ENCODE data around the gene GNB2. TPM values are rescaled to one million over a fixed set of nuclear protein-coding genes. Genes with fewer than 3 reads are reported as not detected.
"Not testable (repeated sequence)": the region's sequence is repeated elsewhere in the genome, so short reads cannot be mapped to it uniquely, and the experiment has no call there.

Gene GNB2
- total RNA-seq, 1 experiment from 2014 or later, result 88.0 TPM

DNA sequence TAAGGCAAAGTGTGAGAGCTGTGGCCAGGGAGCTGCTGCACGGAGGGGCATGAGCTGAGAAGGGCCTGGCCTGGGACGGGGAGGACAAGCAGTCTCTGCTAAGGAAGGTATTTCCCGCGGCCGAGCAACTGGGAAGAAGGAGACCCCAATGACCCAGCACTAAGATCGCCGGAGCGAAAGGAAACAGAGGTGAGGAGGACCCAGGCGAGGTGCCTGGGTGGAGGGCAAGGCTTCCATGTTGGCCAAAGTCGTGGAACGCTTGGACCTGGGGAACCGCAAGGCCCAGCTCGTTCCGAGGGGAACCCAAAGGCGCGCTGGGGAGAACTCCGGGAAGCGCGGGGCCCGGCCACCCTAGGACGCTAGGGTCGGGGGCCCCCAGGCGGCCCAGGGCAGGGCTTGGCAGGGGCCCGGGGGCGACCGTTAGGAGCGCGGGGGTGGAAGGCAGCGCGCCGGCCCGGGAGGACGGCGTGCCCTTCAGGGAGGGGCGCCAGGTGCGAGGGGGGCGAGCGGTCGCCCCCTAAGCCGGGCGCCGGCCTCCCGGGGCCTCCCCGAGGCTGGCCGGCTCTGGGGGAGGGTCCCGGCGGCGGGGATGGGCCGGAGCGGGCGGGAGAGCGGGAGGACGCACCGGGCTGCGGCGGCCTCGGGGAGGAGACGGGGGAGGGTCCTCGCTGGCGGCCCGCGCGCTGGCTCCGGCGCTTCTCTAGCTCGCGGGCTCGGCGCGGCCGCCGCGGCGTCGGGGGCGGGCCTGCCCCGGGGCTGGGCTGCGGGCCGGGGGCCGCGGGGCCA lies 20.0 kb downstream of the GNB2 start:
- no peak for DNase-seq (ENCODE audit: extremely low read depth, low read depth)

DNA sequence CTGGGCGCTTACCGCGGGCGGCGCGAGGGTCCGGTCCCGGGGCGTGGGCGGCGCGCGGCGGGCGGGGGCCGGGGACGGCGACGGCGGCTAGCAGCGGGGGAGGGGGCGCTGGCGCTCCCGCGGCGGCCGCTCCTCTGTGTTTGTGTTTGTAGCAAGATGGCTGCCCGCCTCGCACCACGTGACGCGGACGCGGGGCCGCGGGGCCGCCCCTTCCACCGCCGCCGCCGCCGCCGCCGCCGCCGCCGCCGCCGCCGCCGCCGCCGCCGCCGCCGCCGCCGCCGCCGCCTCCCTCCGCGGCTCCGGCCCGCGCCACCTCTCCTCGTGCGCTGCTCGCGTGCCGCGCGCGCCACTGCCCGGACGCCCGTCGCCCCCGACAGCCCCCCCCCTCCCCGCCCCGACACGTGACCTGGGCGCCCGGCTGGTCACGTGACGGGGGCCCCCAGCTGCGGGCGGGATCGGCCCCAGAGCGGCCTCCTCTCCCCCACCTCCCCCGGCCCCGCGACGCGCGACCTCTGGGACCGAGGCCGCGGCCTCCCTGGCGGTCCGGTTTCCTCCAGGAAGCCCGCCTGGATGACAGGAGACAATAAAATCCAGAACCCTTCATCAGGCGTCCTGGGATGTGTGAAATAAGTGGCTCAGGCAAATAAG lies 20.7 kb downstream of the GNB2 start, which contains the start of gene GIGYF1:
TSS of gene GIGYF1 (minus strand) at position 153 of the 648 bp plus-strand sequence. CDS start 6,012 bp downstream, outside the sequence.
- no peak for DNase-seq (ENCODE audit: extremely low read depth, low read depth)

DNA sequence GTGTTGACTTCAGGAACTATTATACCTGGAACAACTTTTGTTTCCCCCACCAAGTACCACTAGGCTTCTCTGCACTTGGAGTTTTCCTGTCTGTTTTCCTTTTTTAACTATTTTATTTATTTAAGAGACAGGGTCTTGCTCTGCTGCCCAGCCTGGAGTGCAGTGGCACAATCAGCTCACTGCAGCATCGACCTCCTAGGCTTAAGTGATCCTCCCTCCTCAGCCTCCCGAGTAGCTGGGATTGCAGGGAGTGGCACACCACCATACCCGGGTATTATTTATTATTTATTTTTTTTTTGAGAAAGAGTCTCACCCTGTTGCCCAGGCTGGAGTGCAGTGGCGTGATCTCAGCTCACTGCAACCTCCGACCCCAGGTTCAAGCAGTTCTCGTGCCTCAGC lies 22.6 kb downstream of the GNB2 start:
- DNase-seq (ENCODE audit: extremely low read depth, low read depth), result no peak

DNA sequence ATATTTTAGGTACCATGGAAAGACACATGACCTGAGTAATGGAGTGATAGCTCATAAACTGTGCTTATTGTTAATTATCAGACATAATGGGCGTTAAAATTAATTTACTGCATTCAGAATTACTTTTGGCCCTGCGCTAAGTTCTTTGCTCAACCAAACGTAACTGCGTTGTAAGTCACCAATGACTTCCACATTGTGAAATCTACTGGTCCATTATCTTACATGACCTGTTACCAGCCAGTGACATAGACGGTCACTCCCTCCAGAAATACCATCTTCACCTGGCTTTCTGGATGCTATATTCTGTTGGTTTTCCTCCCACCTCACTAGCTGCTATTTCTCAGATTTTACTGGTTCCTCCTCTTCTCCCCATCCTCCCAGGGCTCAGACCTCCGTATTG lies 25.5 kb downstream of the GNB2 start:
- no peak for DNase-seq (ENCODE audit: extremely low read depth, low read depth)

DNA sequence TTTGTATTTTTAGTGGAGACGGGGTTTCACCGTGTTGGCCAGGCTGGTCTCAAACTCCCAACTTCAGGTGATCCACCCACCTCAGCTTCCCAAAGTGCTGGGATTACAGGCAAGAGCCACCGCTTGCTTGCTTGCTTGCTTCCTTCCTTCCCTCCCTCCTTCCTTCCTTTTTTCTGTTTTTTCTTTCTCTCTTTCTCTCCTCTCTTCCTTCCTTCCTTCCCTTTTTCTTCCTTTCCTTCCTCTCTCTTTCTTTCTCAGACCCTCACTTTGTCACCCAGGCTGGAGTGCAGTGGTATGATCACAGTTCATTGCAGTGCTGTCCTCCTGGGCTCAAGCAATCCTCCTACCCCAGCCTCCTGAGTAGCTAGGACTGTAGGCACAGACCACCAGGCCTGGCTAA lies 27.5 kb downstream of the GNB2 start:
- DNase-seq (ENCODE audit: extremely low read depth, low read depth), result not testable (repeated sequence)

DNA sequence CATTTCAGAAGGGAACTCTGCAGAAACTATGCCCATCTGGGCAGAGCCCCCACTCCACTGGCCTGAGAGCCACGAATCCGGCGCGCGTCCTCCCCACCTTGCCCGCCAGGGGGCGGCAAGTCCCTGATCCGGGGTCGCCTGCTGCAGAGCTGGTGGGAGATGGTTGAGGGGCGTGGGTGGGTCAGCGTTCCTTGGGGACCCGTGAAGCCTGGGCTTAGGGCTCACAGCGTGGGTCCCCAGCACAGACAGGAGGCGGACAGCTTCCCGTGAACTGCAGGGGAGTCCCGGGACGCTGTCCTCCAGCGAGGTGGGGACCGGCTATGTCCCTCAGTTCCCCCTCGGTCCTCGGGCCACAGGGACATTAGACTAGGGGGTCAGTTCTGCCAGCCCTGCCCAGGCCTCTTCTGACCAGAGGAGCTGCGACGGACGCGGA lies 31.8 kb downstream of the GNB2 start:
- DNase-seq (ENCODE audit: extremely low read depth, low read depth), result peak; percentile 48

DNA sequence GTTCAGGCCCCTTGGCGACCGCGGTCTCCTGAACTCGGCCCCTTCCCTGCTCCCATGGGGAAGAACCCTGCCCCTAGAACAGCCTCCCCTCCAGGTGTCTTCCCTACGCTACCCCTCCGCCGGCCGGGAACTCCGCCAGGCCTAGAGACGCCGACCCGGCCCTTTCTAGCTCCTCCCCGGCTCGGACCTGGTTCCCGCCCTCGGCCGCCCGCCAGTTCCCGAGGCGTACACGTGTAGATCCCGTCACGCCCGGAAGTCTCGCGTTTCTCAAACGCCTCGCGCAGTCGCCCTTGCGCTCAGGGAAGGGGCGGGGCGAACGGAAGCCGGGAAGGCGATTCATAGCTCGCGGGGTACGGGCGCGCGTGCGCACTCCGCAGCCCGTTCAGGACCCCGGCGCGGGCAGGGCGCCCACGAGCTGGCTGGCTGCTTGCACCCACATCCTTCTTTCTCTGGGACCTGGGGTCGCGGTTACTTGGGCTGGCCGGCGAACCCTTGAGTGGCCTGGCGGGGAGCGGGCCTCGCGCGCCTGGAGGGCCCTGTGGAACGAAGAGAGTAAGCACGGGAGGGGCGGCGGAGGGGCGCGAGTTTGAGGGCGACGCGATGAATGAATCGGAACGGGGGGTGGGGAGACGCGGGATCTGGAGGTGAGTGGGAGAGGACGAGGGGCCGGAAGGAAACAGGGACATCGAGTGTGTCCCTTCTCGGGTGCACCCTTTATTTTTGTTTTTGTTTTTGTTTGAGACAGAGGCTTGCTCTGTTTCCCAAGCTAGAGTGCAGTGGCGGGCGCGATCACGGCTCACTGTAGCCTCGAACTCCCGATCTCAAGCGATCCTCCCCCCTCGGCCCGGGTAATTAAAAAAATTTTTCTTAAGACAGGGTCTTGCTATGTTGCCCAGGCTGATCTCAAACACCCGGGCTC lies 32.5 kb downstream of the GNB2 start, which contains the start of gene POP7:
TSS of gene POP7 (plus strand) at position 369 of the 919 bp plus-strand sequence. CDS start 710 bp downstream, outside the sequence.
- DNase-seq (ENCODE audit: extremely low read depth, low read depth), result peak; percentile 98

DNA sequence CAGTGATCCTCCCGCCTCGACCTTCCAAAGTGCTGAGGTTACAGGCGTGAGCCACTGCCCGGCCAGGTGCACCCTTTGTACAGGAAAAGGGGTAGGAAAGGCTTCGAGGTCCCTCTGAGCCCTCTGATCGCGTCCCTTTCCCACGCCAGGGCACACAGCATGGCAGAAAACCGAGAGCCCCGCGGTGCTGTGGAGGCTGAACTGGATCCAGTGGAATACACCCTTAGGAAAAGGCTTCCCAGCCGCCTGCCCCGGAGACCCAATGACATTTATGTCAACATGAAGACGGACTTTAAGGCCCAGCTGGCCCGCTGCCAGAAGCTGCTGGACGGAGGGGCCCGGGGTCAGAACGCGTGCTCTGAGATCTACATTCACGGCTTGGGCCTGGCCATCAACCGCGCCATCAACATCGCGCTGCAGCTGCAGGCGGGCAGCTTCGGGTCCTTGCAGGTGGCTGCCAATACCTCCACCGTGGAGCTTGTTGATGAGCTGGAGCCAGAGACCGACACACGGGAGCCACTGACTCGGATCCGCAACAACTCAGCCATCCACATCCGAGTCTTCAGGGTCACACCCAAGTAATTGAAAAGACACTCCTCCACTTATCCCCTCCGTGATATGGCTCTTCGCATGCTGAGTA lies 33.3 kb downstream of the GNB2 start:
- no peak for DNase-seq (ENCODE audit: extremely low read depth, low read depth)

DNA sequence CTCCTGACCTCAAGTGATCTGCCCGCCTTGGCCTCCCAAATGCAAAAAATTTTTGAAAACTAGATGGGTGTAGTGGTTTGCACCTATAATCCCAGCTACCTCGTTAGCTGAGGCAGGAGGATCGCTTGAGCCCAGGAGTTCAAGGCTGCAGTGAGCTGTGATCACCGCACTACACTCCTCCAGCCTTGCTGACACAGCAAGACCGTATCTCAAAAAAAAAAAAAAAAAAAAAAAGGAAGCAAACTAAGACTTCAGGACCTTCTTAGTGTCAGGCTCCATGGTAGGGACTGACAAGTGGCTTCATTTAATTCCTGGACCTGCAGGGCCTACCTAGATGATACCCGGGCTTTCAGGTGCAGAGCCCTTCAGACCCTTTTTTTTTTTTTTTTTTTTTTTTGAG lies 34.9 kb downstream of the GNB2 start:
- no peak for DNase-seq (ENCODE audit: extremely low read depth, low read depth)

DNA sequence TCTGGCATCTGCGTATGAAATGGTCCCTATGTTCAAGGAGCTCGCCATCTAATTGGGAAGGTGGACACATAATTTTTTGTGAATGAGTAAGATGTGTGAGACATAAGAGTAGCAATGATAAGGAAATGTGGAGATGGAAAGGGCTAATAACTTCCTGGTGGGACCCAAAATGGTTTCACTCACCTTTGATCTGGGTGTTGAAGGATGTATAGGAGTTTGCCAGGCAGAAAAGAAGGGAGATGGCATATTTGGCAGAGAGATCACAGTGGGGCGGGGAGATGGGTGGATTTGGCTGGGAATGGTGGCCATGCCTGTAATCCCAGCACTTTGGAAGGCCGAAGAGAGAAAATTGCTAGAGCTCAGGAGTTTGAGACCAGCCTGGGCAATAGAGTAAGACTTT lies 36.9 kb downstream of the GNB2 start:
- DNase-seq (ENCODE audit: extremely low read depth, low read depth), result no peak

DNA sequence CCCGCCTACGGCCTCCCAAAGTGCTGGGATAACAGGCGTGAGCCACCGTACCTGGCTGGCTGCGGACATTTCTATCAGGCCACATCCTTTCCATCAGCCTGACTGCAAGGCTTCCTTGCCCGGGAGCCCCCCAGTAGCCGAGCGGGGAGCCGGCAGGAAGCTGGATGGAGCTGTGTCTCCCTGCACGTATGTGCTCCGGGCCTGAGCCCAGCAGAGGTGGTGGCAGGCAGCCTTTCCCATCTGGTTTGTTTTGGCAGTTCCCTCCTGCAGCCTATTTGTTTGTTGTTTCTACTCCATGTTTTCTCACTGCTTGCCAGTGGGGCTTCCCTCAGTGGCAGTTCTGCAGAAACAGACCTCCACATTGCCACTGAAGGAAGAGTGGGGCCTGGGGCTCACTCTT lies 37.8 kb downstream of the GNB2 start:
- no peak for DNase-seq (ENCODE audit: extremely low read depth, low read depth)

DNA sequence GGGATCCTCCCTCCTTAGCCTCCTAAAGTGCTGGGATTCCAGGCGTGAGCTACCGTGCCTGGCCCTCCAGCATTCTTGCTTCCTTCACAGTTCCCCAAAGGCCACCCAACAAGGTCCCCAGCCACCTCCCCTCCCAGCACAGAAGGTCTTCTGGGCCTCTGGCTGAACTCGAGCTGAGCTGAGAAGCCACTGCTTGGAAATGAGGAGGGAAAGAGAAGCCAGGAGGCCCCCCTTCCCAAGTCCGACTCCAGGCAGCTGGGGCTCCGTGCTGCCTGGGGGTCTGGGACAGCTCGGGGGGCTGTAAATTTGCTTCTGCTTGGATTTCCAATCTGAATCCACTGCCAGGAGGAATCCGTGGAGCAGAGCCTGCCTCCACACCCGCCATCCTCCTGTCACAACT lies 41.2 kb downstream of the GNB2 start:
- DNase-seq (ENCODE audit: extremely low read depth, low read depth), result no peak

DNA sequence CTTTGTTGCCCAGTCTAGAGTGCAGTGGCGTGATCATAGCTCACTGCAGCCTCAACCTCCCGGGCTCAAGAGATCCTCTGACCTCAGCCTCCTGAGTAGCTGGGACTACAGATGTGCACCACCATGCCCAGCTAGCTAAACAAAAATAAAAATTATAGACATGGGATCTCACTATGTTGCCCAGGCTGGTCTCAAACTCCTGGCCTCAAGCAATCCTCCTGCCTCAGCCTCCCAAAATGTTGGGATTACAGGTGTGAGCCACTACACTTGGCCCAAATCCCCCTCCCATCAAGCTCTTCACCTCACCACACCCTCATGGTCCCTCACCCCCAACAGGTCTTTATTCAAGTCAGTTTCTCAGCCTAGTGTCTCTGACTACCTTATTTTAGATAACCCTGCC lies 43.5 kb downstream of the GNB2 start:
- DNase-seq (ENCODE audit: extremely low read depth, low read depth), result not testable (repeated sequence)

DNA sequence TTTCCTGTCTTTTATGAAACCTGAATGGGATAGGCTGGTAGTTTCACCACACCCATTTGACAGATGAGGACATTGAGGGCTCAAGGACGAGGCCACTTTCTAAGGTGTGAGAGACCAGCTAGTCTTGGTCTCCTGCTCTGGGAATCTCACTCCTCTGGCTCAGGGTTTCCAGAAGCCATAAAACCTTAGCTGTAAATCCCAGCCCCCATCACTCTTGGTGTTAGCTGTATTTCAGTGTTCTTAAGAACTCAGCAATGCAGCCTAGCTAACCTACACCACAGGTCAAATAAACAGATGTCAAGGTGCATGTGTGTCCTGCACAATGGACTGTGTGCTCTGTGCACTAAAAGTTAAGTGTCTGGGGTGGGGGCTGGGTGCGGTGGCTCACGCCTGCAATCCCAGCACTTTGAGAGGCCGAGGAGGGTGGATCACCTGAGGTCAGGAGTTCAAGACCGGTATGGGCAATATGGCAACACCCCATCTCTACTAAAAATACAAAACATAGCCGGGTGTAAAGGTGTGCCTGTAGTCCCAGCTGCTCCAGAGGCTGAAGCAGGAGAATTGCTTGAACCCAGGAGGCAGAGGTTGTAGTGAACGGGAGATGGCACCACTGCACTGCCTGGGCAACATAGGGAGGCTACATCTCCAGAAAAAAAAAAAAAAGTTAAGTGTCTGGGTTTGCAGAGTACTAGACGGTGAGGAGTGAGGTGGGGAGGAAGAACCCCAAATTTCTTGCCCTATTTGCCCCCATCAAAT lies 46.2 kb downstream of the GNB2 start:
- DNase-seq (ENCODE audit: extremely low read depth, low read depth), result peak; percentile 21

DNA sequence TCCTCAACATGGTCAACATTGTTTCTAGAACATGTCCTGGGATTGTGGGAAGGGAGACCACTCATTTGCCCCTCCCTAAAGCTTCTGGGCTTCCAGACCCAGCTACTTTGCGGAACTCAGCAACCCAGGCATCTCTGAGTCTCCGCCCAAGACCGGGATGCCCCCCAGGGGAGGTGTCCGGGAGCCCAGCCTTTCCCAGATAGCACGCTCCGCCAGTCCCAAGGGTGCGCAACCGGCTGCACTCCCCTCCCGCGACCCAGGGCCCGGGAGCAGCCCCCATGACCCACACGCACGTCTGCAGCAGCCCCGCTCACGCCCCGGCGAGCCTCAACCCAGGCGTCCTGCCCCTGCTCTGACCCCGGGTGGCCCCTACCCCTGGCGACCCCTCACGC lies 46.7 kb downstream of the GNB2 start, which contains the start of gene EPO:
TSS of gene EPO (plus strand) at position 190 of the 392 bp plus-strand sequence. CDS start 513 bp downstream, outside the sequence.
- no peak for DNase-seq (ENCODE audit: extremely low read depth, low read depth)

DNA sequence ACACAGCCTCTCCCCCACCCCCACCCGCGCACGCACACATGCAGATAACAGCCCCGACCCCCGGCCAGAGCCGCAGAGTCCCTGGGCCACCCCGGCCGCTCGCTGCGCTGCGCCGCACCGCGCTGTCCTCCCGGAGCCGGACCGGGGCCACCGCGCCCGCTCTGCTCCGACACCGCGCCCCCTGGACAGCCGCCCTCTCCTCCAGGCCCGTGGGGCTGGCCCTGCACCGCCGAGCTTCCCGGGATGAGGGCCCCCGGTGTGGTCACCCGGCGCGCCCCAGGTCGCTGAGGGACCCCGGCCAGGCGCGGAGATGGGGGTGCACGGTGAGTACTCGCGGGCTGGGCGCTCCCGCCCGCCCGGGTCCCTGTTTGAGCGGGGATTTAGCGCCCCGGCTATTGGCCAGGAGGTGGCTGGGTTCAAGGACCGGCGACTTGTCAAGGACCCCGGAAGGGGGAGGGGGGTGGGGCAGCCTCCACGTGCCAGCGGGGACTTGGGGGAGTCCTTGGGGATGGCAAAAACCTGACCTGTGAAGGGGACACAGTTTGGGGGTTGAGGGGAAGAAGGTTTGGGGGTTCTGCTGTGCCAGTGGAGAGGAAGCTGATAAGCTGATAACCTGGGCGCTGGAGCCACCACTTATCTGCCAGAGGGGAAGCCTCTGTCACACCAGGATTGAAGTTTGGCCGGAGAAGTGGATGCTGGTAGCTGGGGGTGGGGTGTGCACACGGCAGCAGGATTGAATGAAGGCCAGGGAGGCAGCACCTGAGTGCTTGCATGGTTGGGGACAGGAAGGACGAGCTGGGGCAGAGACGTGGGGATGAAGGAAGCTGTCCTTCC lies 47.3 kb downstream of the GNB2 start:
- DNase-seq (ENCODE audit: extremely low read depth, low read depth), result no peak

DNA sequence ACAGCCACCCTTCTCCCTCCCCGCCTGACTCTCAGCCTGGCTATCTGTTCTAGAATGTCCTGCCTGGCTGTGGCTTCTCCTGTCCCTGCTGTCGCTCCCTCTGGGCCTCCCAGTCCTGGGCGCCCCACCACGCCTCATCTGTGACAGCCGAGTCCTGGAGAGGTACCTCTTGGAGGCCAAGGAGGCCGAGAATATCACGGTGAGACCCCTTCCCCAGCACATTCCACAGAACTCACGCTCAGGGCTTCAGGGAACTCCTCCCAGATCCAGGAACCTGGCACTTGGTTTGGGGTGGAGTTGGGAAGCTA lies 47.9 kb downstream of the GNB2 start:
- DNase-seq (ENCODE audit: extremely low read depth, low read depth), result no peak

DNA sequence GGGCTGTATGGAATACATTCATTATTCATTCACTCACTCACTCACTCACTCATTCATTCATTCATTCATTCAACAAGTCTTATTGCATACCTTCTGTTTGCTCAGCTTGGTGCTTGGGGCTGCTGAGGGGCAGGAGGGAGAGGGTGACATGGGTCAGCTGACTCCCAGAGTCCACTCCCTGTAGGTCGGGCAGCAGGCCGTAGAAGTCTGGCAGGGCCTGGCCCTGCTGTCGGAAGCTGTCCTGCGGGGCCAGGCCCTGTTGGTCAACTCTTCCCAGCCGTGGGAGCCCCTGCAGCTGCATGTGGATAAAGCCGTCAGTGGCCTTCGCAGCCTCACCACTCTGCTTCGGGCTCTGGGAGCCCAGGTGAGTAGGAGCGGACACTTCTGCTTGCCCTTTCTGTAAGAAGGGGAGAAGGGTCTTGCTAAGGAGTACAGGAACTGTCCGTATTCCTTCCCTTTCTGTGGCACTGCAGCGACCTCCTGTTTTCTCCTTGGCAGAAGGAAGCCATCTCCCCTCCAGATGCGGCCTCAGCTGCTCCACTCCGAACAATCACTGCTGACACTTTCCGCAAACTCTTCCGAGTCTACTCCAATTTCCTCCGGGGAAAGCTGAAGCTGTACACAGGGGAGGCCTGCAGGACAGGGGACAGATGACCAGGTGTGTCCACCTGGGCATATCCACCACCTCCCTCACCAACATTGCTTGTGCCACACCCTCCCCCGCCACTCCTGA lies 49.1 kb downstream of the GNB2 start:
- DNase-seq (ENCODE audit: extremely low read depth, low read depth), result no peak

Measured in NCI-H460 (cell line).